ENCODE data around the gene REXO1. TPM values are rescaled to one million over a fixed set of nuclear protein-coding genes. Genes with fewer than 3 reads are reported as not detected.
A peak's percentile ranks its signal among the peaks of the same experiment; 100 is the strongest.

Gene REXO1
- total RNA-seq, 1 donor from 2014 or later, result 39.3 TPM

GRCh38 chr19:1839658-1840540 lies 8.4 kb downstream of the REXO1 start:
- no peaks in the 10 kb centered on the region for H3K36me3 Mint-ChIP-seq (ENCODE audit: unreplicated experiment)
- no peak for DNase-seq (ENCODE audit: extremely low spot score, unreplicated experiment)
- H3K4me1 Mint-ChIP-seq (ENCODE audit: unreplicated experiment), result peaks cover 36% of the 10 kb centered on the region
- no peaks in the 10 kb centered on the region for H3K9me3 Mint-ChIP-seq (ENCODE audit: unreplicated experiment)
- H3K27me3 Mint-ChIP-seq (ENCODE audit: unreplicated experiment), result no peaks in the 10 kb centered on the region
- peak overlapping the region; percentile 37 for H3K27ac Mint-ChIP-seq (ENCODE audit: unreplicated experiment)
- no peak overlapping the region for H3K4me3 Mint-ChIP-seq (ENCODE audit: unreplicated experiment)
- TF ChIP-seq CTCF (IDR thresholded peaks at IDR 0.05), result no peak

- no peaks in the 10 kb centered on the region for H3K36me3 Mint-ChIP-seq (ENCODE audit: unreplicated experiment)
- no peak overlapping the region for H3K4me3 Mint-ChIP-seq (ENCODE audit: unreplicated experiment)
- no peaks in the 10 kb centered on the region for H3K27me3 Mint-ChIP-seq (ENCODE audit: unreplicated experiment)
- peak; percentile 90 for TF ChIP-seq CTCF (IDR thresholded peaks at IDR 0.05)
- H3K27ac Mint-ChIP-seq (ENCODE audit: unreplicated experiment), result no peak overlapping the region
- no peak for DNase-seq (ENCODE audit: extremely low spot score, unreplicated experiment)
- no peaks in the 10 kb centered on the region for H3K9me3 Mint-ChIP-seq (ENCODE audit: unreplicated experiment)
- H3K4me1 Mint-ChIP-seq (ENCODE audit: unreplicated experiment), result peaks cover 32% of the 10 kb centered on the region
These were observed 10.6 kb downstream of the REXO1 start for GRCh38 chr19:1837625-1838105.

DNA sequence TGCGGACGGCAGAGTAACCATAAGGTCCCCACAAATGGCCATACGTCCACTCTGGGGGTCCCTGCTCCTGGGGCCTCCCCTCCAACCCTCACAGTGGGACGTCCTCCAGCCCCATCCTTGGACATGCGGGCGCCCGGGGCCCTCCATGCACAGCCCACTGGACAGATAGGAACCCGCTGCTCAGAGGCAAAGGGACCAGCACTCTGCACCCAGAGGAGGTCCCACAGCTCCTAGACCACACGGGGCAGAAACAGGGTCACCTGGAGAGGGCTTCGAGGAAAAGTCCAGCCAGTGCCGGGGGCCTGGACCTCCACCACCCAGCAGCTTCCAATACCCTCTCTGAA lies 11.1 kb downstream of the REXO1 start:
- Mint-ChIP-seq H3K9me3 (ENCODE audit: unreplicated experiment) (no peaks in the 10 kb centered on the region), H3K36me3 (ENCODE audit: unreplicated experiment) (no peaks in the 10 kb centered on the region)
- no peak for TF ChIP-seq CTCF (IDR thresholded peaks at IDR 0.05)

GRCh38 chr19:1836458-1837221 lies 11.6 kb downstream of the REXO1 start:
- Mint-ChIP-seq H3K36me3 (ENCODE audit: unreplicated experiment) (no peaks in the 10 kb centered on the region), H3K4me3 (ENCODE audit: unreplicated experiment) (no peak overlapping the region), H3K9me3 (ENCODE audit: unreplicated experiment) (no peaks in the 10 kb centered on the region), H3K4me1 (ENCODE audit: unreplicated experiment) (peaks cover 21% of the 10 kb centered on the region), H3K27me3 (ENCODE audit: unreplicated experiment) (no peaks in the 10 kb centered on the region), H3K27ac (ENCODE audit: unreplicated experiment) (no peak overlapping the region)
- no peak for DNase-seq (ENCODE audit: extremely low spot score, unreplicated experiment)
- TF ChIP-seq CTCF (IDR thresholded peaks at IDR 0.05), result no peak

More for the DNA sequence above, 11.1 kb downstream of the REXO1 start:
- Mint-ChIP-seq H3K27ac (ENCODE audit: unreplicated experiment) (no peak overlapping the region), H3K4me3 (ENCODE audit: unreplicated experiment) (no peak overlapping the region), H3K27me3 (ENCODE audit: unreplicated experiment) (no peaks in the 10 kb centered on the region), H3K4me1 (ENCODE audit: unreplicated experiment) (peaks cover 27% of the 10 kb centered on the region)
- no peak for DNase-seq (ENCODE audit: extremely low spot score, unreplicated experiment)

DNA sequence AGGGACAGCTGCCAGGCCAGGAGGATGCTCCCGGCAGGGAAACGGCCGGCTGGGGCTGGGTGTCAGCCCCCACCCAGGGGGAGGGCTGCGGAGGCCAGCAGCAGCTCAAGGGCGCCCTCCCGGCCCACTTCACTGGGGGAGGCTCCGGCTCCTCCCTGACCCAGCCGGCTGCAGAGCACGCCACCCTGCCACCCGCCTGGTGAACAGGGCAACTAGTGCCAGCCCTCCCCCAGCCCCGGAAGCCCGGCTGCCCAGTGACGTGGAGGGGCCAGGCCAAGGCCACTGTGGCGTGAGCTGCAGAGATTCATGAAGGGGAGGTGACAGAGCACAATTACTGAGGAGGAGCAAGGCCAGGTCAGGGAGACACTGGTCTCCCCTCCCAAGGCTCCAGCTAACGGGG lies 14.7 kb downstream of the REXO1 start:
- Mint-ChIP-seq H3K27ac (ENCODE audit: unreplicated experiment) (no peak overlapping the region), H3K36me3 (ENCODE audit: unreplicated experiment) (no peaks in the 10 kb centered on the region), H3K4me3 (ENCODE audit: unreplicated experiment) (no peak overlapping the region), H3K4me1 (ENCODE audit: unreplicated experiment) (peaks cover 4% of the 10 kb centered on the region), H3K9me3 (ENCODE audit: unreplicated experiment) (no peaks in the 10 kb centered on the region), H3K27me3 (ENCODE audit: unreplicated experiment) (no peaks in the 10 kb centered on the region)
- TF ChIP-seq CTCF (IDR thresholded peaks at IDR 0.05), result no peak
- no peak for DNase-seq (ENCODE audit: extremely low spot score, unreplicated experiment)
